AG04450 (cell line): Measurements from ENCODE around the gene EDA. TPM values are rescaled to one million over a fixed set of nuclear protein-coding genes. Genes with fewer than 3 reads are reported as not detected.

Source experiments
- CTCF ChIA-PET: fragments of 300-600, 350-600 bp; formaldehyde crosslinking; extraction: SDS; loops from one replicate; lab custom pipeline; 2022; ENCODE audit warnings: antibody characterized with exemption, inconsistent platforms; lab: Charles Lee
- POLR2A ChIA-PET: fragments of 350-600 bp; formaldehyde crosslinking; extraction: SDS; loops from one replicate; lab custom pipeline; 2021; ENCODE audit warnings: antibody characterized with exemption, inconsistent platforms; lab: Yijun Ruan, JAX
- DNase-seq: peaks from one replicate; pipeline ENCODE4 v3.0.0-alpha.2; 2011; ENCODE audit warnings: low read depth, low spot score
- H3K27ac ChIP-seq: one replicate; pipeline ENCODE4 v1.5.1; 2012; ENCODE audit warnings: low read depth, low read length, control low read depth
- H3K27me3 ChIP-seq: one replicate; pipeline ENCODE4 v1.6.0; 2012; ENCODE audit warnings: low read length; ENCODE audit not compliant: control insufficient read depth, insufficient read depth
- H3K4me3 ChIP-seq: 2 replicates; pipeline ENCODE4 v1.5.1; 2011; ENCODE audit warnings: mild to moderate bottlenecking, low read depth, low read length, control low read depth
- H3K9me3 ChIP-seq: 2 replicates; pipeline ENCODE4 v1.5.1; 2012; ENCODE audit warnings: low read length; ENCODE audit not compliant: control insufficient read depth, insufficient read depth
- polyA plus RNA-seq: library from polyadenylated mRNA; depleted of rRNA; stranded (reverse); fragments of >200 nt; gene quantifications from 2 replicates; pipeline ENCODE4 v1.2.3, GENCODE V29; 2011
- TF ChIP-seq, protein P1 (sequence below): IDR thresholded peaks from 2 replicates; pipeline ENCODE4 v1.5.1; 2011; ENCODE audit warnings: low read depth, low read length, control low read depth, inconsistent platforms

Gene EDA
- polyA plus RNA-seq, 1 experiment: 0.02 TPM

DNA sequence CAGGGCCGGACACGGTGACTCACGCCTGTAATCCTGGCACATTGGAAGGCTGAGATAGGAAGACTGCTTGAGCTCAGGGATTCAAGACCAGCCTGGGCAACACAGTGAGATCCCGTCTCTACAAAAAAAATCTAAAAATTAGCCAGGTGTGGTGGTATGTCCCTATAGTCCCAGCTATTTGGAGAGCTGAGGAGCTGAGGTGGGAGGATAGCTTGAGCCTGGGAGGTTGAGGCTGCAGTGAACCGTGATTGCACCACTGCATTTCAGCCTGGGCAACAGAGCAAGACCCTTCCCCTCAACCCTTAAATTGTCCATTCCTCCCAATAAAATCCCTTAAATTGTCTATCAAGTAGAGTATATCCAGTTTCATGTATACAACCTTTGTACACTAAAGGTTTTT is 463.4 kb downstream of the EDA start:
- H3K27me3 ChIP-seq: no peaks in the 10 kb centered on the region
- no peak overlapping the region for H3K27ac ChIP-seq
- H3K4me3 ChIP-seq: no peak overlapping the region
- no peaks in the 10 kb centered on the region for H3K9me3 ChIP-seq
- TF ChIP-seq, protein P1, sequence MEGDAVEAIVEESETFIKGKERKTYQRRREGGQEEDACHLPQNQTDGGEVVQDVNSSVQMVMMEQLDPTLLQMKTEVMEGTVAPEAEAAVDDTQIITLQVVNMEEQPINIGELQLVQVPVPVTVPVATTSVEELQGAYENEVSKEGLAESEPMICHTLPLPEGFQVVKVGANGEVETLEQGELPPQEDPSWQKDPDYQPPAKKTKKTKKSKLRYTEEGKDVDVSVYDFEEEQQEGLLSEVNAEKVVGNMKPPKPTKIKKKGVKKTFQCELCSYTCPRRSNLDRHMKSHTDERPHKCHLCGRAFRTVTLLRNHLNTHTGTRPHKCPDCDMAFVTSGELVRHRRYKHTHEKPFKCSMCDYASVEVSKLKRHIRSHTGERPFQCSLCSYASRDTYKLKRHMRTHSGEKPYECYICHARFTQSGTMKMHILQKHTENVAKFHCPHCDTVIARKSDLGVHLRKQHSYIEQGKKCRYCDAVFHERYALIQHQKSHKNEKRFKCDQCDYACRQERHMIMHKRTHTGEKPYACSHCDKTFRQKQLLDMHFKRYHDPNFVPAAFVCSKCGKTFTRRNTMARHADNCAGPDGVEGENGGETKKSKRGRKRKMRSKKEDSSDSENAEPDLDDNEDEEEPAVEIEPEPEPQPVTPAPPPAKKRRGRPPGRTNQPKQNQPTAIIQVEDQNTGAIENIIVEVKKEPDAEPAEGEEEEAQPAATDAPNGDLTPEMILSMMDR: no peak
- DNase-seq: no peak
- POLR2A ChIA-PET: no interaction called here
- CTCF ChIA-PET: interaction anchor here (1.4 kb wide), 1 partner anchor 47 kb away, joined by 4 read pairs; no protein-coding TSS in a partner anchor

DNA sequence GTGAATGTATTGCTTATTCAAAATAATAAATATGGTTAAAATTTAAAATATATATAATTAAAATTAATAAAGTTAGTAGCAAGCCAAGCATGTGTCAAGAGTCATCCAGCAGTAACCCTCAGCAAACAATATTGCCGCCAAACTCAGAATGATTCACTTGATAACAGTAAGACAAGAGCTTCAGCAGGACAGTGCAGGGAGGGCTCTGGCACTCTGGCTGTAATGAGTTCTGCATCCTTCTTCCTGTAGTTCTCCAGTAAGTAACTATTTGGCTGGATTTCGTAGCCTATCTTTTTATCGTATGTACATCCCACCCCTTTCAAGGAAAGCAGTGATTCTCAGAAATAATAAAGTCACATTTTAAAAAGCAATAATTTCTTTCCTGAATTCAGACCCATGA is 464.0 kb downstream of the EDA start:
- H3K4me3 ChIP-seq: no peak overlapping the region
- ChIA-PET CTCF (interaction anchor here (1.4 kb wide), 2 partner anchors 17 to 47 kb away, joined by 4 to 5 read pairs; no protein-coding TSS in a partner anchor), POLR2A (no interaction called here)
- DNase-seq: no peak
- H3K27me3 ChIP-seq: no peaks in the 10 kb centered on the region
- TF ChIP-seq, protein P1: no peak
- no peaks in the 10 kb centered on the region for H3K9me3 ChIP-seq
- H3K27ac ChIP-seq: no peak overlapping the region

DNA sequence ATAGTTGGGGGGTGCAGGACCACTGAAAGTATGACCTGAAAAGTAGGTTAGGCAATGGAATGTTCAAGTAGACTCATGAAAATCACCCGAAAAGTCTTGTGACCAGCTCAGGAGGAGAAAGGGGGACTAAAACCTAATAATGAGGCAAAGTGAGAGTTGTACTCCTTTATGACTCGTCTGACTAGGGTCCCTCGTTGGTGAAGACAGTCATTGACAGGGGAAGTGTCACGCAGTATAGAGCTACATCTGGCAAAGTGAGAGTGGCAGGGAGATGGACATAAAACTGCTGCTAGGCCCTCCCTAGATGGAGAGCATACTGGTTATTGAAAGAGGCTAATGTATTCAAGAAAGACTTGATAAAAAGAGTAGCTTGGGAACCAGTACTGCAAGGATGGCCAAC is 466.8 kb downstream of the EDA start:
- Histone ChIP-seq H3K9me3 (no peaks in the 10 kb centered on the region), H3K4me3 (no peak overlapping the region), H3K27ac (no peak overlapping the region), H3K27me3 (no peaks in the 10 kb centered on the region)
- no peak for DNase-seq
- POLR2A ChIA-PET: no interaction called here
- CTCF ChIA-PET: interaction anchor here (0.7 to 1.9 kb wide), 2 partner anchors 14 to 53 kb away, joined by 3 to 6 read pairs; no protein-coding TSS in a partner anchor
- TF ChIP-seq, protein P1: no peak

DNA sequence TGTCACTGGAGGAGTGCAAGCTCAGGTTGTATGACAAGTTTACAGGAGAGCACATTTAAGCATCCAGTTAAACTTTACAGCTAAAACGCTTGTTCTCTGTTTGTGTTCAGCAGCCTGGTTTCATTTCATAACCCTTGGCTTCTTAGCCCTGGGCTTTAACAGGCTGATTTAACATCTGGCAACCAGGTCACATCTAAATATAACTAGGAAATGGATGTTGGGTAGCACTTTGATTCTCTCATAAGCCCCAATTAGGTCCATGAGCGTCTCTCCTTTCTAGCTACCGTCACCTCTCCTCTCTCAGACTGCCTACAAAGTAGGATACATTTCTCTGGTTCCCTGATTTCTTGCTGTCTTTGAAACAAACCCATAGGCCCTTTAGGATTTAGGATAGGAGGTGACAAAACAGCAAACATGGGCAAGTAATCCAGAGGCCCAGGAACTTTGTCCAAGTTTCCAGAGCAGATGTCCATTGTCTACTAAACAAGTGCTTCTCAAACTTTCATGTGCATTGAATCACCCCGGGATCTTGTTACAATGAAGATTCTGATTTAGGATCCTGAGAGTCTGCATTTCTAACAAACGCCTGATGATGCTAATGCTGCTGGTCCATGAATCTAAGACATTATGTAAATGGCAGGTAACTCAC is 468.8 kb downstream of the EDA start:
- DNase-seq: no peak
- no peaks in the 10 kb centered on the region for H3K9me3 ChIP-seq
- H3K27me3 ChIP-seq: no peaks in the 10 kb centered on the region
- TF ChIP-seq, protein P1: no peak
- H3K27ac ChIP-seq: no peak overlapping the region
- ChIA-PET POLR2A (no interaction called here), CTCF (interaction anchor here (0.6 to 1.1 kb wide), 4 partner anchors 12 to 55 kb away, joined by 3 to 7 read pairs (median 3); partner anchors contain the start of gene IGBP1)
- no peak overlapping the region for H3K4me3 ChIP-seq
